ENCODE measurements around the gene ZSWIM5.

GRCh38 chr1:45012639-45013278 is 193.6 kb downstream of the ZSWIM5 start:
- TF ChIP-seq CTCF (IDR thresholded peaks at IDR 0.05 in 4 of 5, conservative IDR thresholded peaks at IDR 0.05 in 1 of 5), result no peak
- TF ChIP-seq POLR2A (IDR thresholded peaks at IDR 0.05), result no peak

Measured in gastrocnemius medialis (tissue), 4 donors.